ENCODE data around the gene PTF1A.
"Not testable (repeated sequence)": the region's sequence is repeated elsewhere in the genome, so short reads cannot be mapped to it uniquely, and the experiment has no call there.

The PTF1A gene

DNA sequence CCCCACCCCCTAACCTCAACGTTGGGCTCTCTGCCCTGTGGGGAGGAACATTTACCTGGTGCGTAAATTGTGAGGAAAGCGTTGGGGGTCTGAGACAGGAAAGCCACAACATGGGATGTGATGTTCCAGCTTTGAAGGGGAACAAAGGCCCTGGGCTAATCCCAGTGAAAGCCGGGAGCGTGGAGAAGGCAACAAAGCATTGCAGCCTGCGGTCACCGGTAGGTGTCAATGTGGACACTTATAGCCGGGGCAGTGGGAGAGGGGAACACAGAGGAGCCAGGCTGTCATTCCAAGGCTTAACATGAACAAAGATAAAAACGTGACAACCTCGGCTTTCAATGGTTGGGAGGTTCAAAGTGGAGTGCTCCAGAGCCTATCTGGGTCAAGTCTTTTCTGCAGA is 12.7 kb downstream of the PTF1A start:
- Mint-ChIP-seq H3K4me1 (ENCODE audit: low read depth) (no peaks in the 10 kb centered on the region), H3K27ac (no peak overlapping the region), H3K9me3 (no peaks in the 10 kb centered on the region), H3K4me3 (no peak overlapping the region), H3K36me3 (ENCODE audit: low read depth) (no peaks in the 10 kb centered on the region), H3K27me3 (peaks cover 58% of the 10 kb centered on the region)
- intact Hi-C loops (cut with micrococcal nuclease) = no loop called here

DNA sequence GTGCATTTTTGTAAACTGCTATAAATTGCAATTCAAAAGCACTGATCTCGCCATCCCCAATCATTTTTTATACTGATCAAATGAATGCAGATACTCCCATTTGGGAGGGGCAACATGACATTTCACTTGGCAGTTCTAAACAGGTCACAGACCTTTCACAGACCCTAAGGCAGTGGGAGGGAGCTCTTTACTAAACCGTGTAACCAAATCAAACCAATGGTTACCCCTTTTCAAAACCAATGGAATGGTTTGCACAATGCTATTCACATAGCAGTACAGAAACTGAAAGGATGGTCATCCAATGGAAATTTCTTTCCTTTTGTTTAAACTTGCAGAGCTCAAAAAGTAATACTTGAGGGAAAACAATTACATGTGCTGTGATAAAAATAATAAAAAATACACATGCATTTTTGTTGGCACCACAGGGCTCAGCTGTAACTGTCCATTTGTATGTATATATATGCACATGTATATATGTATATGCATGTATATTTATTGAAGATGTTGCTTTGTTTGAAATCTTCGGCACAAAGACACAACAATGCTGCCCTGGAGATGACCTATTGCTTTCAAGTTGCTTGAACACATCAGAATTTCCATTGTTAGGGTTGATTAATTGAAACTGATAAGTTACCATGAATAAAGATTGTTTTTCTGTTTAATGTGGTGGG is 14.0 kb downstream of the PTF1A start:
- Mint-ChIP-seq H3K27me3 (peaks cover 47% of the 10 kb centered on the region), H3K4me1 (ENCODE audit: low read depth) (no peaks in the 10 kb centered on the region), H3K36me3 (ENCODE audit: low read depth) (no peaks in the 10 kb centered on the region), H3K4me3 (no peak overlapping the region), H3K9me3 (no peaks in the 10 kb centered on the region), H3K27ac (no peak overlapping the region)
- intact Hi-C loops (cut with micrococcal nuclease) = no loop called here

DNA sequence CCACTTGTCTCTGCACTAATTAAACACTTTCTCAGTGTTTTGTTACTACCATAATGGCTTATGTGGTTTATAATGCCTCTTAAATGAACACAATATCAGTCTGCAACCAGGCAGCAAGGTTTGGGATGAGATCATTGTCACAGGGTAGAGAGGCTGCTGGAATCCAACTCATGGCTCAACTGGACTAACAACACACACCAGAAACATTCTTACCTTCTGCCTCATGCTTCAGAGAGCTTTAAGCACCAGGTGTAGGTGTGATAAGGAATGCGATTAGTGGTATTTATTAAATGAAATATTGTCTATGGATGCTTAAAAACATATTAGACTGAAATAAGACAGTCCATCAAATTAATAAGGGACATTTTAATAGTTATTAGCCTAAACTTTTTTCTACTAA is 25.4 kb downstream of the PTF1A start:
- H3K4me3 Mint-ChIP-seq = no peak overlapping the region
- H3K27me3 Mint-ChIP-seq = peaks cover 2% of the 10 kb centered on the region
- H3K27ac Mint-ChIP-seq = no peak overlapping the region
- intact Hi-C loops (cut with micrococcal nuclease) = no loop called here
- H3K4me1 Mint-ChIP-seq (ENCODE audit: low read depth) = no peaks in the 10 kb centered on the region
- no peaks in the 10 kb centered on the region for H3K36me3 Mint-ChIP-seq (ENCODE audit: low read depth)
- no peaks in the 10 kb centered on the region for H3K9me3 Mint-ChIP-seq

DNA sequence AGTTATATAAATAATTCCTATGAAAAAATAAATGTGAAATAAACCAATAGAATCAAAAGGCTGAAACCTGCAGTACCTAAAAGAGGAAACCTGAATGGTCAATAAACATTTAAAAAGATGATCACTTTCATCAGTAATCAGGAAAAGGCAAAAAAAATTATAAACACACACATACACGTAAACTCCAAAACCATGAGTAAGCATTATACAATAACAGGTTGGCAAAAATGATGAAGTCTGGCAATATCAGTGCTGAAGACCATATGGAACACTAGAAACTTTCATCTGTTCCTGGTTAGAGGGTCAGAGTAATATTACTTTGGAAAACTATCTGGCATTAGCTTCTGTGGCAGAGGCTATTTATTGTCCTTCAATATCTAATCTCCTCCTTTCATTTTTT is 38.5 kb downstream of the PTF1A start:
- Mint-ChIP-seq H3K4me1 (ENCODE audit: low read depth) (no peaks in the 10 kb centered on the region), H3K36me3 (ENCODE audit: low read depth) (no peaks in the 10 kb centered on the region), H3K27me3 (no peaks in the 10 kb centered on the region), H3K9me3 (no peaks in the 10 kb centered on the region), H3K4me3 (no peak overlapping the region), H3K27ac (no peak overlapping the region)
- intact Hi-C loops (cut with micrococcal nuclease) = no loop called here

DNA sequence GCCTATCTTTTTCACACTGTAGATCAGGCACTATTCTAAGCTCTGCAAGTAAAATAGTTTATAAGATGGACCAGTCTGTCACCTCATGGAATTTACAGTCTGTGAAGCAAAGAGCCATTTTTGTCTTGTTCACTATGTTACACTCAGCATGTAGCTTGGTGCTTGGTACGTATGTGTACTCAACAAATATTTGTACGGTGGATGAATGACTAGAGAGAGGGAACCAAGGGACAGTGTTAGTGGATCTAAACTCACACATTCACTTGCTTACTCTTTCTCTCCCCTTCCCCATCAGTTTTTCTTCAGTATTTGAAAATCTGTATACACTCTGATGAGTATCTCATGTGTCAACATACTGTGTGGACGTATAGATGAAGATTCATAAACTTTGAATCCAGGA is 45.9 kb downstream of the PTF1A start:
- H3K36me3 Mint-ChIP-seq (ENCODE audit: low read depth) = no peaks in the 10 kb centered on the region
- no peak overlapping the region for H3K4me3 Mint-ChIP-seq
- no peaks in the 10 kb centered on the region for H3K4me1 Mint-ChIP-seq (ENCODE audit: low read depth)
- no peak overlapping the region for H3K27ac Mint-ChIP-seq
- H3K9me3 Mint-ChIP-seq = peaks cover 12% of the 10 kb centered on the region
- intact Hi-C loops (cut with micrococcal nuclease) = no loop called here
- no peaks in the 10 kb centered on the region for H3K27me3 Mint-ChIP-seq

DNA sequence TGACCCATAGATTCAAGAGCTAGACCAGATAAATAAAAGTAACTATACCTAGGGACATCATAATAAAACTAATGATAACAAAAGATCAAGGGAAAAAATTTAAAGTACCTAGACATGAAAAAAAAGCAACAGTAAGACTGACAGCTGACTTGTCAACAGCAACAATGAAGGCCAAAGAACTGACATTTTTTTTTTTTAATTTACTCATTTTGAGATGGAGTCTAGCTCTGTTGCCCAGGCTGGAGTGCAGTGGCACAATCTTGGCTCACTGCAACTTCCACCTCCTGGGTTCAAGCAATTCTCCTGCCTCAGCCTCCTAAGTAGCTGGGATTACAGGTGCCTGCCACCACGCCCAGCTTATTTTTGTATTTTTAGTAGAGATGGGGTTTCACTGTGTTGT is 49.7 kb downstream of the PTF1A start:
- H3K36me3 Mint-ChIP-seq (ENCODE audit: low read depth); H3K4me3 Mint-ChIP-seq; intact Hi-C loops (cut with micrococcal nuclease); H3K27me3 Mint-ChIP-seq; H3K27ac Mint-ChIP-seq; H3K4me1 Mint-ChIP-seq (ENCODE audit: low read depth): not testable (repeated sequence)
- peaks cover 28% of the 10 kb centered on the region for H3K9me3 Mint-ChIP-seq

Measured in dendritic cell treated with granulocyte-macrophage colony-stimulating factor and Interleukin-4, amounts not matched to agents 40 ng/mL and 50 ng/mL, for 4 days (primary cell).